Retinal pigment epithelial cell (primary cell): Measurements from ENCODE around the gene RALBP1.
"Not testable (repeated sequence)": the region's sequence is repeated elsewhere in the genome, so short reads cannot be mapped to it uniquely, and the experiment has no call there.

Source experiments
- DNase-seq: peaks from one replicate; pipeline ENCODE4 v3.0.0-alpha.2; 2010; ENCODE audit warnings: low read depth
- H3K4me3 ChIP-seq: 2 replicates; pipeline ENCODE4 v1.5.1; 2011; ENCODE audit warnings: mild to moderate bottlenecking, low read length, control low read depth, moderate library complexity
- CTCF ChIP-seq: conservative IDR thresholded peaks from 2 replicates; pipeline ENCODE4 v1.5.1; 2011; ENCODE audit warnings: low read depth, low read length, control low read depth, inconsistent platforms

Gene RALBP1

GRCh38 chr18:9475643-9476591, 604 bp downstream of the RALBP1 start:
- DNase-seq, result no peak
- peak overlapping the region; percentile 83 for H3K4me3 ChIP-seq
- TF ChIP-seq CTCF, result no peak

- H3K4me3 ChIP-seq, result peak overlapping the region; percentile 83
- DNase-seq, result not testable (repeated sequence)
Measured at GRCh38 chr18:9476949-9477348, 1.6 kb downstream of the RALBP1 start.

- no peak for TF ChIP-seq CTCF
- DNase-seq, result no peak
- H3K4me3 ChIP-seq, result no peak overlapping the region
Measured at GRCh38 chr18:9477509-9477908, 2.2 kb downstream of the RALBP1 start.

GRCh38 chr18:9478545-9478944, 3.2 kb downstream of the RALBP1 start:
- DNase-seq, result no peak
- no peak for TF ChIP-seq CTCF
- H3K4me3 ChIP-seq, result no peak overlapping the region

- DNase-seq, result no peak
- H3K4me3 ChIP-seq, result no peak overlapping the region
- TF ChIP-seq CTCF, result no peak
Measured at GRCh38 chr18:9482790-9483189, 7.5 kb downstream of the RALBP1 start.

- no peak for DNase-seq
- H3K4me3 ChIP-seq, result no peak overlapping the region
- no peak for TF ChIP-seq CTCF
Measured at GRCh38 chr18:9483526-9483925, 8.2 kb downstream of the RALBP1 start.

GRCh38 chr18:9484856-9485255, 9.5 kb downstream of the RALBP1 start:
- not testable (repeated sequence) for DNase-seq, H3K4me3 ChIP-seq

- H3K4me3 ChIP-seq, result no peak overlapping the region
- TF ChIP-seq CTCF, result no peak
- no peak for DNase-seq
Measured at GRCh38 chr18:9488538-9488937, 13.2 kb downstream of the RALBP1 start.
